Glutamatergic neuron (in vitro differentiated cells): ENCODE data around the gene ATG4C. TPM values are rescaled to one million over a fixed set of nuclear protein-coding genes. Genes with fewer than 3 reads are reported as not detected.
"Not testable (repeated sequence)": the region's sequence is repeated elsewhere in the genome, so short reads cannot be mapped to it uniquely, and the experiment has no call there.

Source experiments
- DNase-seq: peaks from one replicate; pipeline ENCODE4 v3.0.0; 2022
- H3K27ac Mint-ChIP-seq: one replicate; pipeline ENCODE4 v1.8.0; 2020; ENCODE audit warnings: mild to moderate bottlenecking, mixed read lengths, inconsistent platforms; ENCODE audit not compliant: unreplicated experiment
- H3K27me3 Mint-ChIP-seq: one replicate; pipeline ENCODE4 v1.8.0; 2020; ENCODE audit warnings: mild to moderate bottlenecking, moderate library complexity, mixed read lengths, inconsistent platforms; ENCODE audit not compliant: unreplicated experiment
- H3K36me3 Mint-ChIP-seq: one replicate; pipeline ENCODE4 v1.8.0; 2020; ENCODE audit warnings: mild to moderate bottlenecking, mixed read lengths, inconsistent platforms; ENCODE audit not compliant: unreplicated experiment
- H3K4me1 Mint-ChIP-seq: one replicate; pipeline ENCODE4 v1.8.0; 2020; ENCODE audit warnings: mild to moderate bottlenecking, low read depth, mixed read lengths, inconsistent platforms; ENCODE audit not compliant: unreplicated experiment
- H3K4me3 Mint-ChIP-seq: one replicate; pipeline ENCODE4 v1.8.0; 2020; ENCODE audit warnings: mild to moderate bottlenecking, mixed read lengths, inconsistent platforms; ENCODE audit not compliant: unreplicated experiment
- H3K9me3 Mint-ChIP-seq: one replicate; pipeline ENCODE4 v1.8.0; 2020; ENCODE audit warnings: mild to moderate bottlenecking, moderate library complexity, mixed read lengths, inconsistent platforms; ENCODE audit not compliant: unreplicated experiment
- CTCF ChIP-seq: fragments of 200-600 bp; sonication (generic); IDR thresholded peaks from one replicate; pipeline ENCODE4 v1.5.0; 2021; ENCODE audit not compliant: partially characterized antibody, unreplicated experiment
- total RNA-seq: library from RNA; stranded (reverse); fragmentation: NEBNext Ultra II Directional; extraction: Animal tissue kit (Norgen Biotek cat#: 25700); gene quantifications from one replicate; pipeline ENCODE4 v1.2.1, GENCODE V29; 2021; ENCODE audit not compliant: unreplicated experiment

Gene ATG4C
- total RNA-seq, 1 donor from 2014 or later, result 8.7 TPM

DNA sequence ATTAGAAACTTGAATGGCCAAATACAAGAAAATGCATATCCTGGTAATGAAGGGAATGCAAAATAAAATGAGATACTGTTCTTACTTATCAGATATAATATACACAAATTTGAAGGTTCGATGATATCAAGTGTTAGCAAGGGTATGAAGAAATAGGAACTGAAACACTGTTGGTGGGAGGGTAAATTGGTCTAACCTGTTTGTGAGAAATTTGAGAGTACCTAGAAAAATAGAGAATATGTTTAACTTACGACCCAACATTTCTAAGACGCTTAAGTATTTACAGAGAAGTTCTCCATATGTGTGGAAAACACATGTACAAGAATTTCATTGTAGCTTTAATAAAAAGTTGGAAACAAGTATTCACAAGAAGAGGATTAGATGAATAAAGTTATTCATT, 25.9 kb downstream of the ATG4C start:
- peaks cover 1% of the 10 kb centered on the region for H3K27me3 Mint-ChIP-seq
- no peak overlapping the region for H3K4me3 Mint-ChIP-seq
- no peak for DNase-seq
- no peak for TF ChIP-seq CTCF
- no peak overlapping the region for H3K27ac Mint-ChIP-seq
- H3K4me1 Mint-ChIP-seq, result no peaks in the 10 kb centered on the region
- no peaks in the 10 kb centered on the region for H3K9me3 Mint-ChIP-seq
- H3K36me3 Mint-ChIP-seq, result peaks cover 10% of the 10 kb centered on the region

DNA sequence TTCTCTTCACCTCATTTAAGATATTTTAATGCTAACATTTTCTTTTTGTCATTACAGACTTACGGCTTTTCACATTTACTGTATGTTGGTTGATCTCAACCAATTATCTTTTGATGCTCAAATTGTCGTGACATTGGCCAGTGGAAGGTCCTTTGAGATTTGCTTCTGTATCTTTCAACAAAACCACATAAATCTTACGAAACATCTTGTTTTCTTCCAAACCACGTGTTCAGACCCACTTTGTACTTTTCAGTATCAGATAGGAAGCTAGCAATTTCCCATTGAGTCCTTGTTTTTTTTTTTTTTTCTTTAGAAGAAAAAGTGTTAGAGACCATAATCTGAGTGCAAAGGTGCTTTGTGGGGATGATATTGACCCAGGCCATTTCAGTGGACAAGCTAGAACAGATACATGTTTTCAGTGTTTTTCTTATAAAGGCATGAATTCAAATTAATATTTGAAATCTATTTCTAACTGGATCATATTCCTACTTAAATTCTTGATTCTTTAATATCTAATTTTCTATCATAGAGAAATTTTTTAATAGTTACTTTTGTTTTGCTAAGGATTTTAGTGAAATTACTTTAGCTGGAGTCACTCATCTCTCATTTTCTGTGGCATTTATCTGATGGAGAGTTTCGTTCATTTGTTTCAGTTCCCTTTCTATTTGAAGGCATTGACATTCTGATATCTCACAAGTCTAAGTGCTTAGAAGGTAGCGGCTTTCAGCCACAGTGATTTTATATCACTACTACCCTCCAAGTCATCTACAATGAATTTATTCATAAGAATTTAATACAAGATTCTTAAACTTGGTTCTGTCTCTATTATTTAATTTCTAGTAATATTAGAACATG, 26.7 kb downstream of the ATG4C start:
- no peak overlapping the region for H3K4me3 Mint-ChIP-seq
- H3K36me3 Mint-ChIP-seq, result peaks cover 10% of the 10 kb centered on the region
- H3K4me1 Mint-ChIP-seq, result no peaks in the 10 kb centered on the region
- DNase-seq, result no peak
- H3K9me3 Mint-ChIP-seq, result no peaks in the 10 kb centered on the region
- no peak for TF ChIP-seq CTCF
- H3K27ac Mint-ChIP-seq, result no peak overlapping the region
- H3K27me3 Mint-ChIP-seq, result peaks cover 1% of the 10 kb centered on the region

- H3K4me3 Mint-ChIP-seq, result no peak overlapping the region
- TF ChIP-seq CTCF, result no peak
- H3K9me3 Mint-ChIP-seq, result peaks cover 3% of the 10 kb centered on the region
- no peak overlapping the region for H3K27ac Mint-ChIP-seq
- H3K4me1 Mint-ChIP-seq, result no peaks in the 10 kb centered on the region
- no peak for DNase-seq
- no peaks in the 10 kb centered on the region for H3K27me3 Mint-ChIP-seq
- H3K36me3 Mint-ChIP-seq, result no peaks in the 10 kb centered on the region
Measured at GRCh38 chr1:62823556-62823955, 39.6 kb downstream of the ATG4C start.

- no peaks in the 10 kb centered on the region for H3K36me3 Mint-ChIP-seq
- peaks cover 3% of the 10 kb centered on the region for H3K9me3 Mint-ChIP-seq
- no peak for TF ChIP-seq CTCF
- no peaks in the 10 kb centered on the region for H3K4me1 Mint-ChIP-seq
- no peak for DNase-seq
- H3K27me3 Mint-ChIP-seq, result no peaks in the 10 kb centered on the region
- H3K27ac Mint-ChIP-seq, result no peak overlapping the region
- no peak overlapping the region for H3K4me3 Mint-ChIP-seq
Measured at GRCh38 chr1:62826901-62827300, 43.0 kb downstream of the ATG4C start.

GRCh38 chr1:62827786-62828185, 43.9 kb downstream of the ATG4C start:
- DNase-seq, H3K4me3 Mint-ChIP-seq, H3K27ac Mint-ChIP-seq, H3K4me1 Mint-ChIP-seq, H3K9me3 Mint-ChIP-seq, H3K27me3 Mint-ChIP-seq, H3K36me3 Mint-ChIP-seq: not testable (repeated sequence)
